GM19025 (cell line): ENCODE measurements around the gene ZCCHC3.

Experiments used
- ATAC-seq: cut with Tn5 transposase; IDR thresholded peaks from one replicate; pipeline ENCODE4 v1.9.1; 2021; ENCODE audit warnings: mild to moderate bottlenecking, low read depth, moderate library complexity; ENCODE audit not compliant: unreplicated experiment

ZCCHC3 gene

GRCh38 chr20:278607-279571 is 18.5 kb upstream of the ZCCHC3 start:
- ATAC-seq = no peak

GRCh38 chr20:284172-284571 is 13.2 kb upstream of the ZCCHC3 start:
- no peak for ATAC-seq

GRCh38 chr20:286508-286907 is 10.9 kb upstream of the ZCCHC3 start:
- no peak for ATAC-seq

- no peak for ATAC-seq
Observed at GRCh38 chr20:288956-289692, 8.2 kb upstream of the ZCCHC3 start.

GRCh38 chr20:289693-290083 is 7.7 kb upstream of the ZCCHC3 start:
- no peak for ATAC-seq

- peak; percentile 88 for ATAC-seq
Observed at GRCh38 chr20:290084-290831, 7.1 kb upstream of the ZCCHC3 start, which contains the start of gene C20orf96. C20orf96 (minus strand) TSS chr20:290750; CDS start chr20:290610, 140 bp downstream.

GRCh38 chr20:294602-295001 is 2.8 kb upstream of the ZCCHC3 start:
- ATAC-seq = no peak

GRCh38 chr20:295804-296203 is 1.6 kb upstream of the ZCCHC3 start:
- no peak for ATAC-seq

- ATAC-seq = peak; percentile 13
Observed at GRCh38 chr20:297925-298775, 780 bp downstream of the ZCCHC3 start.

- no peak for ATAC-seq
Observed at GRCh38 chr20:298776-299391, 1.5 kb downstream of the ZCCHC3 start.

GRCh38 chr20:300345-300990 is 3.1 kb downstream of the ZCCHC3 start:
- ATAC-seq = no peak

- ATAC-seq = no peak
Observed at GRCh38 chr20:301886-302848, 4.8 kb downstream of the ZCCHC3 start.

GRCh38 chr20:305745-306144 is 8.4 kb downstream of the ZCCHC3 start:
- no peak for ATAC-seq

GRCh38 chr20:308427-309038 is 11.2 kb downstream of the ZCCHC3 start:
- ATAC-seq = no peak

- ATAC-seq = no peak
Observed at GRCh38 chr20:309306-309840, 12.0 kb downstream of the ZCCHC3 start.

- ATAC-seq = peak; percentile 99
Observed at GRCh38 chr20:309841-310644, 12.7 kb downstream of the ZCCHC3 start.
